HCT116 (cell line): ENCODE measurements around the gene XYLT2. TPM values are rescaled to one million over a fixed set of nuclear protein-coding genes. Genes with fewer than 3 reads are reported as not detected.

Experiments used
- ATAC-seq: fragments of 200-7000 bp; cut with Tn5 transposase; 2 replicates; pipeline ENCODE4 v1.9.1; 2020; ENCODE audit warnings: mild to moderate bottlenecking, moderate library complexity
- BruUV-seq: library from RNA; stranded (reverse); fragments of 400-500 nt; replicated peaks from 2 replicates; lab custom pipeline; 2021; lab: Mats Ljungman, UMichigan
- CTCF ChIA-PET: fragments of 300-600 bp; sonication (Branson Sonifier 250); formaldehyde crosslinking; loops from one replicate; lab custom pipeline; 2021; ENCODE audit warnings: antibody characterized with exemption; lab: Charles Lee
- POLR2A ChIA-PET: fragments of 300-600, 350-600 bp; sonication (Branson Sonifier 250); formaldehyde crosslinking; loops from one replicate; lab custom pipeline; 2021; ENCODE audit warnings: antibody characterized with exemption; lab: Charles Lee
- RAD21 ChIA-PET, 2 experiments: fragments of 300-600 bp; sonication (Branson Sonifier 250); formaldehyde crosslinking; loops; one replicate each; lab custom pipeline; 2023; ENCODE audit warnings: low total read pairs in 2 of 2; ENCODE audit not compliant: uncharacterized antibody in 2 of 2, unreplicated experiment in 2 of 2, low non-redundant PET in 1 of 2; lab: Charles Lee
- DNase-seq: peaks from one replicate; pipeline ENCODE4 v3.0.0-alpha.2; 2010; ENCODE audit warnings: low read depth, low spot score
- H2AFZ ChIP-seq: fragments of 200-600 bp; shearing (Covaris generic), sonication (generic); 2 replicates; pipeline ENCODE4 v1.6.1; 2017; ENCODE audit warnings: low read depth, mixed run types, mixed read lengths, antibody characterized with exemption, low read length; ENCODE audit not compliant: poor library complexity, severe bottlenecking
- H3K27ac ChIP-seq: 2 replicates; pipeline ENCODE4 v1.5.1; 2012; ENCODE audit warnings: low read depth, low read length
- H3K27me3 ChIP-seq: fragments of 200-600 bp; sonication (generic); 2 replicates; pipeline ENCODE4 v1.6.1; 2016; ENCODE audit warnings: mixed run types, low read length, mixed read lengths; ENCODE audit not compliant: insufficient read depth
- H3K36me3 ChIP-seq, 2 experiments: fragments of 200-500 bp in 1 of 2; fragments of 200-600 bp in 1 of 2; sonication (Bioruptor generic) in 1 of 2; sonication (generic) in 1 of 2; 2 replicates each; pipeline versions ENCODE4 v1.5.1 to v1.6.1; 2014 to 2016; ENCODE audit warnings: low read length in 2 of 2, inconsistent platforms in 1 of 2, mixed read lengths in 1 of 2, mixed run types in 1 of 2; ENCODE audit not compliant: insufficient read depth in 2 of 2, control insufficient read depth in 1 of 2
- H3K4me1 ChIP-seq, 2 experiments: fragments of 200-600 bp in 1 of 2; sonication (generic) in 1 of 2; 2 replicates each; pipeline versions ENCODE4 v1.5.1 to v1.6.1; 2012 to 2017; ENCODE audit warnings: low read length in 2 of 2, inconsistent platforms in 1 of 2, mild to moderate bottlenecking in 1 of 2, mixed read lengths in 1 of 2, mixed run types in 1 of 2, moderate library complexity in 1 of 2; ENCODE audit not compliant: insufficient read depth in 2 of 2, control insufficient read depth in 1 of 2
- H3K4me2 ChIP-seq: fragments of 200-600 bp; sonication (generic); 2 replicates; pipeline ENCODE4 v1.6.1; 2017; ENCODE audit warnings: mixed run types, low read length, mixed read lengths
- H3K4me3 ChIP-seq, 2 experiments: fragments of 200-600 bp in 1 of 2; sonication (generic) in 1 of 2; replicated peaks in 1 of 2; 2 replicates each; pipeline ENCODE4 v1.5.1; 2011 to 2016; ENCODE audit warnings: low read length in 2 of 2, control low read depth in 1 of 2, low read depth in 1 of 2, mild to moderate bottlenecking in 1 of 2, mixed read lengths in 1 of 2, mixed run types in 1 of 2
- H3K79me2 ChIP-seq: fragments of 200-600 bp; sonication (generic); 2 replicates; pipeline ENCODE4 v1.6.1; 2017; ENCODE audit warnings: mild to moderate bottlenecking, mixed run types, low read length, moderate library complexity, mixed read lengths; ENCODE audit not compliant: insufficient read depth
- H3K9ac ChIP-seq: fragments of 200-600 bp; sonication (generic); 2 replicates; pipeline ENCODE4 v1.6.1; 2016; ENCODE audit warnings: low read length, mixed read lengths
- H3K9me2 ChIP-seq: fragments of 200-600 bp; sonication (generic), shearing (Covaris generic); 2 replicates; pipeline ENCODE4 v1.6.1; 2017; ENCODE audit warnings: mixed run types, mild to moderate bottlenecking, moderate library complexity; ENCODE audit not compliant: insufficient read depth
- H3K9me3 ChIP-seq, 2 experiments: fragments of 200-500 bp in 1 of 2; fragments of 200-600 bp in 1 of 2; sonication (Bioruptor generic) in 1 of 2; sonication (generic) in 1 of 2; 2 replicates each; pipeline ENCODE4 v1.6.1; 2014 to 2017; ENCODE audit warnings: low read length in 2 of 2, mixed read lengths in 2 of 2, inconsistent platforms in 1 of 2, low read depth in 1 of 2, mild to moderate bottlenecking in 1 of 2, mixed run types in 1 of 2, moderate library complexity in 1 of 2; ENCODE audit not compliant: control insufficient read depth in 1 of 2, insufficient read depth in 1 of 2
- H4K20me1 ChIP-seq: fragments of 200-600 bp; sonication (generic), shearing (Covaris generic); 2 replicates; pipeline ENCODE4 v1.6.1; 2017; ENCODE audit warnings: mixed run types, mild to moderate bottlenecking, moderate library complexity; ENCODE audit not compliant: insufficient read depth
- ATF3 ChIP-seq: IDR thresholded peaks from 2 replicates; pipeline ENCODE4 v1.6.1; 2012
- CEBPB ChIP-seq: IDR thresholded peaks from 2 replicates; pipeline ENCODE4 v1.6.1; 2012; ENCODE audit warnings: low read depth
- CTCF ChIP-seq, 3 experiments: fragments of 200-600 bp in 1 of 3; sonication (generic) in 1 of 3; IDR thresholded peaks in 2 of 3; conservative IDR thresholded peaks in 1 of 3; 2 replicates each; pipeline ENCODE4 v1.5.1; 2012 to 2017; ENCODE audit warnings: low read depth in 2 of 3, low read length in 2 of 3, antibody characterized with exemption in 1 of 3, borderline replicate concordance in 1 of 3, control low read depth in 1 of 3, mild to moderate bottlenecking in 1 of 3, mixed read lengths in 1 of 3, mixed run types in 1 of 3, moderate library complexity in 1 of 3; ENCODE audit not compliant: insufficient read depth in 1 of 3
- EGR1 ChIP-seq: IDR thresholded peaks from 2 replicates; pipeline ENCODE4 v1.6.1; 2012; ENCODE audit warnings: low read depth
- ELF1 ChIP-seq: IDR thresholded peaks from 2 replicates; pipeline ENCODE4 v1.6.1; 2012; ENCODE audit warnings: low read depth, borderline replicate concordance
- EZH2 ChIP-seq: fragments of 200-600 bp; sonication (generic); IDR thresholded peaks from 2 replicates; pipeline ENCODE4 v1.6.1; 2017; ENCODE audit warnings: antibody characterized with exemption, mixed run types
- FOSL1 ChIP-seq: IDR thresholded peaks from 2 replicates; pipeline ENCODE4 v1.6.1; 2012; ENCODE audit warnings: low read depth
- POLR2A ChIP-seq: IDR thresholded peaks from 2 replicates; pipeline ENCODE4 v1.7.0; 2011; ENCODE audit warnings: borderline replicate concordance; ENCODE audit not compliant: insufficient read depth, insufficient read length; ENCODE audit errors: extremely low read depth
- REST ChIP-seq: IDR thresholded peaks from 2 replicates; pipeline ENCODE4 v1.6.1; 2012; ENCODE audit warnings: low read depth
- SP1 ChIP-seq: IDR thresholded peaks from 2 replicates; pipeline ENCODE4 v1.6.1; 2012; ENCODE audit warnings: low read depth
- SRF ChIP-seq: IDR thresholded peaks from 2 replicates; pipeline ENCODE4 v1.6.1; 2012; ENCODE audit warnings: low read depth
- ZNF274 ChIP-seq: fragments of 200-500 bp; sonication (Bioruptor generic); IDR thresholded peaks from 2 replicates; pipeline ENCODE4 v1.6.1; 2014; ENCODE audit warnings: mild to moderate bottlenecking, low read depth, low read length, inconsistent platforms
- intact Hi-C: fragments of 100-400 bp; cut with micrococcal nuclease; formaldehyde crosslinking; loops from 2 replicates; pipeline ENCODE4 v1.10.0; 2022
- total RNA-seq: library from RNA; stranded (reverse); gene quantifications from one replicate; pipeline ENCODE4 v1.2.1, GENCODE V29; 2021; ENCODE audit not compliant: unreplicated experiment

Gene XYLT2
- total RNA-seq, 1 experiment from 2014 or later, result 37.5 TPM

- Histone ChIP-seq H3K4me3 (no peak overlapping the region), H3K27me3 (no peaks in the 10 kb centered on the region; the same call in 1 of the 2 replicates), H3K36me3 (no peaks in the 10 kb centered on the region), H3K79me2 (no peaks in the 10 kb centered on the region), H2AFZ (no peak overlapping the region), H4K20me1 (no peaks in the 10 kb centered on the region), H3K9me2 (no peaks in the 10 kb centered on the region), H3K27ac (no peak overlapping the region), H3K9ac (no peak overlapping the region), H3K4me1 (no peaks in the 10 kb centered on the region), H3K9me3 (no peaks in the 10 kb centered on the region), H3K4me2 (no peak overlapping the region)
- TF ChIP-seq EZH2 (no peak), FOSL1 (no peak), ELF1 (no peak), REST (no peak), ATF3 (no peak), SP1 (no peak), EGR1 (no peak), CTCF (IDR thresholded peaks at IDR 0.05 in 2 of 3, conservative IDR thresholded peaks at IDR 0.05 in 1 of 3; ENCODE audit: borderline replicate concordance in 1 of 3, insufficient read depth in 1 of 3, low read depth in 2 of 3, low read length in 2 of 3) (no peak), POLR2A (no peak), ZNF274 (no peak), SRF (no peak), CEBPB (no peak)
- ChIA-PET POLR2A (no interaction called here), CTCF (no interaction called here), RAD21 (no interaction called here)
- intact Hi-C loops, result no loop called here
- no TSS peak for BruUV-seq
- no peak for DNase-seq
- ATAC-seq, result no peak
Measured at GRCh38 chr17:50307654-50308053, 38.3 kb upstream of the XYLT2 start.
